ENCODE measurements around the gene KIFC1.

Gene KIFC1

GRCh38 chr6:33412140-33413009 lies 20.8 kb downstream of the KIFC1 start:
- DNase-seq = no peak

- no peak for DNase-seq
Observed at GRCh38 chr6:33413241-33414120, 21.9 kb downstream of the KIFC1 start.

- no peak for DNase-seq
Observed at GRCh38 chr6:33414592-33415271, 23.1 kb downstream of the KIFC1 start.

- DNase-seq = no peak
Observed at GRCh38 chr6:33415831-33416230, 24.2 kb downstream of the KIFC1 start.

GRCh38 chr6:33416386-33417127 lies 24.9 kb downstream of the KIFC1 start:
- no peak for DNase-seq

GRCh38 chr6:33417128-33417902 lies 25.7 kb downstream of the KIFC1 start:
- DNase-seq = no peak

- peak; percentile 95 for DNase-seq
Observed at GRCh38 chr6:33417903-33418689, 26.5 kb downstream of the KIFC1 start, which contains the start of gene CUTA. CUTA (minus strand) TSS chr6:33418107; CDS start chr6:33418000, 107 bp downstream.

GRCh38 chr6:33418690-33419291 lies 27.2 kb downstream of the KIFC1 start:
- no peak for DNase-seq

GRCh38 chr6:33419580-33420490 lies 28.2 kb downstream of the KIFC1 start, which contains the start of gene SYNGAP1:
SYNGAP1 (plus strand) TSS chr6:33420065; CDS start chr6:33420265, 200 bp downstream.
- DNase-seq = peak; percentile 47

GRCh38 chr6:33420491-33421343 lies 29.1 kb downstream of the KIFC1 start:
- no peak for DNase-seq

- no peak for DNase-seq
Observed at GRCh38 chr6:33421344-33421643, 29.7 kb downstream of the KIFC1 start.

GRCh38 chr6:33423777-33424176 lies 32.2 kb downstream of the KIFC1 start:
- no peak for DNase-seq

- no peak for DNase-seq
Observed at GRCh38 chr6:33424855-33425667, 33.4 kb downstream of the KIFC1 start.

- DNase-seq = peak; percentile 75
Observed at GRCh38 chr6:33425668-33426577, 34.3 kb downstream of the KIFC1 start.

- DNase-seq = no peak
Observed at GRCh38 chr6:33426590-33427511, 35.2 kb downstream of the KIFC1 start.

Data from activated T-cell treated with anti-CD3 and anti-CD28 coated beads for 4 hours (primary cell).